GM12892 (cell line): ENCODE measurements around the gene TOMM20.

Experiments used
- POLR2A ChIP-seq: IDR thresholded peaks from 2 replicates; pipeline ENCODE4 v1.6.1; 2011; ENCODE audit warnings: low read depth, low read length, control low read depth
- POLR2AphosphoS5 ChIP-seq: IDR thresholded peaks from 2 replicates; pipeline ENCODE4 v1.6.1; 2011; ENCODE audit warnings: low read depth, low read length, control low read depth
- TAF1 ChIP-seq: IDR thresholded peaks from 2 replicates; pipeline ENCODE4 v1.6.1; 2011; ENCODE audit warnings: low read depth, mild to moderate bottlenecking, control low read depth, low read length, borderline replicate concordance

DNA sequence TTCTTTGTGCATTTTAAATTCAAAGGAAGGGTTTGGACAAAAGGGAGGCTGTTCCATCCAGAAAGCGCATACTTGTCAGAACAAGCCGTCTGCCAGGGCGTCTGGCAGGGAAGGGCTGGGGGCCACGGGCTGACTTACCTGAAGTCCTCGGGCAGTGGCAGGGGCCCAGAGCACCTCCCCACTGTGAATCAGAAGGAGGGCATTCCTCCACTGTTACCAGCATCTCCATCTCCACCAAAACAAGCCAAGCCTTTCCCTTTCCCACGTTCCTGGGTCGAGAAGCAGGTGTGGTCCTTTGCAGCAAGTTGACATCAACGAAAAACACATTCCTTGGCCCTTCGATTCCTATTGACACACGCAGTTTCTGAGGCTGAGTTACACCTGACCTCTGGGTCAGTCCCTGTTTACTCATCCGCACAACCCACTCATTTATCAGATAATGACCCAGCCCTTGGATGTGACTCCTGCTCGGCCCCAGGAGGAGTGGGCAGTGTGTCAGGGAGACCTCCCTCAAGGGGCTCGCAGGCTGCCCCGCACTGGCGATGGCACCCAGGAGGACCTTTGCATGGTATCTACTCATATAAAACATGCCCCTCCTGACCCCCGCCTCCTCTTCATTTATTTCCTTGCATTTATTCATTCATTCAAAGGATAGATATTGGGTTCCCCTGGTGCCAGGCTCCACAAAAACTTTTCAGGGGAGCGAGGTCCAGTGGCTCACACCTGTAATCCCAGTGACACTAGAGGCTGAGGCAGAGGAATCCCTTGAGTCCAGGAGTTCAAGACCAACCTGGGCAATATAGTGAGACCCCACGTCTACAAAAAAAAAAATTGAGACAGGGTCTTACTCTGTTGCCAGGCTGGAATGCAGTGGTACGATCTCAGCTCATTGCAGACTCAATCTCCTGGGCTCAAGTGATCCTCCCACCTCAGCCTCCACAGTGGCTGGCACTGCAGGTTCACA lies 60.2 kb downstream of the TOMM20 start:
- TF ChIP-seq POLR2AphosphoS5 (no peak), POLR2A (no peak), TAF1 (no peak)
